ENCODE results near the gene ETS1. TPM values are rescaled to one million over a fixed set of nuclear protein-coding genes. Genes with fewer than 3 reads are reported as not detected.

The ETS1 gene
- total RNA-seq, 4 donors from 2014 or later: 72.4 to 211 (median 165) TPM

GRCh38 chr11:128628686-128629085 lies 41.3 kb upstream of the ETS1 start:
- no peak for ATAC-seq (ENCODE audit: low FRiP score)
- no peak for DNase-seq (ENCODE audit: low spot score)
- TF ChIP-seq CTCF (IDR thresholded peaks at IDR 0.05): no peak

- DNase-seq (ENCODE audit: low spot score): no peak
- no peak for TF ChIP-seq CTCF (IDR thresholded peaks at IDR 0.05)
- no peak for ATAC-seq (ENCODE audit: low FRiP score)
Measured at GRCh38 chr11:128628325-128628673, 40.9 kb upstream of the ETS1 start.

- no peak for TF ChIP-seq CTCF (IDR thresholded peaks at IDR 0.05)
- no peak for DNase-seq (ENCODE audit: low spot score)
- no peak for ATAC-seq (ENCODE audit: low FRiP score)
Measured at GRCh38 chr11:128627666-128628324, 40.4 kb upstream of the ETS1 start.

GRCh38 chr11:128626913-128627665 lies 39.7 kb upstream of the ETS1 start:
- DNase-seq (ENCODE audit: low spot score) (no peak), ATAC-seq (ENCODE audit: low FRiP score) (no peak)
- TF ChIP-seq CTCF (IDR thresholded peaks at IDR 0.05): no peak

- ATAC-seq (ENCODE audit: low FRiP score) (no peak), DNase-seq (ENCODE audit: low spot score) (no peak)
- no peak for TF ChIP-seq CTCF (IDR thresholded peaks at IDR 0.05)
Measured at GRCh38 chr11:128625746-128626145, 38.4 kb upstream of the ETS1 start.

GRCh38 chr11:128625326-128625725 lies 38.0 kb upstream of the ETS1 start:
- ATAC-seq (ENCODE audit: low FRiP score) (no peak), DNase-seq (ENCODE audit: low spot score) (no peak)
- TF ChIP-seq CTCF (IDR thresholded peaks at IDR 0.05): no peak
